K562 (cell line): ENCODE measurements around the gene PRKAR1A. TPM values are rescaled to one million over a fixed set of nuclear protein-coding genes. Genes with fewer than 3 reads are reported as not detected.

Source experiments
- ARNT ChIP-seq, 2 experiments: fragments of 450-650 bp; IDR thresholded peaks; 2 replicates each; pipeline ENCODE4 v1.6.1; 2016; ENCODE audit warnings: mild to moderate bottlenecking in 1 of 2
- CHD4 ChIP-seq: fragments of 200-600 bp; sonication (generic); IDR thresholded peaks from 3 replicates; pipeline ENCODE4 v1.6.1; 2012; ENCODE audit warnings: low read depth, mild to moderate bottlenecking, mixed read lengths, low read length, inconsistent platforms; ENCODE audit not compliant: insufficient read depth, insufficient replicate concordance, poor library complexity, severe bottlenecking
- CLOCK ChIP-seq: fragments of 250-450 bp; sonication (Bioruptor Pico); IDR thresholded peaks from 2 replicates; pipeline ENCODE4 v1.4.0; 2020; ENCODE audit warnings: mild to moderate bottlenecking, moderate library complexity, borderline replicate concordance
- CREB5 ChIP-seq: fragments of 250-450 bp; sonication (Bioruptor Pico); IDR thresholded peaks from 2 replicates; pipeline ENCODE4 v1.5.0; 2020; ENCODE audit warnings: mild to moderate bottlenecking
- ELF2 ChIP-seq: fragments of 250-450 bp; sonication (Bioruptor Pico); IDR thresholded peaks from 2 replicates; pipeline ENCODE4 v1.5.0; 2021; ENCODE audit warnings: mild to moderate bottlenecking
- ELK1 ChIP-seq: sonication (generic); formaldehyde crosslinking; IDR thresholded peaks from 2 replicates; pipeline ENCODE4 v1.8.1; 2022; ENCODE audit warnings: missing genetic modification reagents
- HDAC8 ChIP-seq: fragments of 450-650 bp; IDR thresholded peaks from 2 replicates; pipeline ENCODE4 v1.6.1; 2016; ENCODE audit warnings: mild to moderate bottlenecking, missing genetic modification characterization, moderate library complexity, missing compliant biosample characterization
- HNRNPK ChIP-seq: fragments of 200-400 bp; formaldehyde crosslinking; IDR thresholded peaks from one replicate; pipeline ENCODE4 v1.6.1; 2018; ENCODE audit warnings: mild to moderate bottlenecking, low read depth, low read length; ENCODE audit not compliant: poor library complexity, severe bottlenecking
- KLF1 ChIP-seq: fragments of 450-650 bp; IDR thresholded peaks from 2 replicates; pipeline ENCODE4 v1.6.1; 2016; ENCODE audit warnings: missing genetic modification characterization, missing compliant biosample characterization
- KLF10 ChIP-seq: fragments of 250-450 bp; sonication (Bioruptor Pico); IDR thresholded peaks from 2 replicates; pipeline ENCODE4 v1.6.1; 2021; ENCODE audit warnings: matching md5 sums
- MLX ChIP-seq, 2 experiments: fragments of 450-650 bp in 1 of 2; sonication (generic) in 1 of 2; formaldehyde crosslinking; conservative IDR thresholded peaks; 2 replicates each; pipeline versions ENCODE4 v1.4.0 to v1.8.1; 2020 to 2022; ENCODE audit warnings: mild to moderate bottlenecking in 1 of 2, missing genetic modification reagents in 1 of 2
- POLR2AphosphoS5 ChIP-seq: IDR thresholded peaks from 2 replicates; pipeline ENCODE4 v1.6.1; 2011; ENCODE audit warnings: mild to moderate bottlenecking, low read depth, low read length, moderate library complexity; ENCODE audit not compliant: control insufficient read depth, insufficient read depth
- RFX7 ChIP-seq: fragments of 250-450 bp; sonication (Bioruptor Pico); IDR thresholded peaks from 2 replicates; pipeline ENCODE4 v1.5.1; 2021; ENCODE audit warnings: mild to moderate bottlenecking
- SLC30A9 ChIP-seq: fragments of 250-450 bp; sonication (Bioruptor Pico); IDR thresholded peaks from 2 replicates; pipeline ENCODE4 v1.8.0; 2022; ENCODE audit warnings: mild to moderate bottlenecking, moderate library complexity
- TARDBP ChIP-seq: fragments of 450-650 bp; IDR thresholded peaks from 2 replicates; pipeline ENCODE4 v1.6.1; 2016
- TOE1 ChIP-seq, 2 experiments: fragments of 450-650 bp in 1 of 2; sonication (generic) in 1 of 2; formaldehyde crosslinking in 1 of 2; IDR thresholded peaks; 2 replicates each; pipeline versions ENCODE4 v1.7.1 to v1.8.0; 2016 to 2022; ENCODE audit warnings: borderline replicate concordance in 2 of 2, mild to moderate bottlenecking in 2 of 2, antibody characterized with exemption in 1 of 2, inconsistent platforms in 1 of 2, low read depth in 1 of 2, missing genetic modification reagents in 1 of 2, moderate library complexity in 1 of 2
- U2AF2 ChIP-seq: fragments of 200-400 bp; formaldehyde crosslinking; optimal IDR thresholded peaks from 2 replicates; pipeline ENCODE3; 2017; ENCODE audit warnings: low read depth, mild to moderate bottlenecking, low read length
- ZEB2 ChIP-seq: fragments of 450-650 bp; IDR thresholded peaks from 2 replicates; pipeline ENCODE4 v1.6.1; 2016
- ZSCAN29 ChIP-seq: fragments of 450-650 bp; IDR thresholded peaks from 2 replicates; pipeline ENCODE4 v1.6.1; 2017
- polyA plus RNA-seq, 8 experiments: library from polyadenylated mRNA; depleted of rRNA in 4 of 8; stranded (reverse) in 5 of 8; unstranded in 3 of 8; fragments of >200 nt; fragmentation: Nextera tagmentation in 2 of 8; fragmentation: Illumina TruSeq in 1 of 8; extraction: Ambion mirVana in 2 of 8; extraction: Trizol in 1 of 8; gene quantifications; 2 replicates each; pipeline versions ENCODE4 v1.2.1 to v1.2.3, GENCODE V29; 2011 to 2014; ENCODE audit warnings: inconsistent platforms in 1 of 8, missing spikeins in 1 of 8
- total RNA-seq, 7 experiments: library from RNA; depleted of rRNA in 6 of 7; stranded (reverse); fragments of >200 nt in 6 of 7; fragmentation: Illumina TruSeq in 2 of 7; extraction: Trizol in 2 of 7; gene quantifications; 2 replicates each; pipeline versions ENCODE4 v1.2.1 to v1.2.3, GENCODE V29; 2011 to 2021; ENCODE audit warnings: low replicate concordance in 1 of 7
- TF ChIP-seq, protein P1 (sequence below): fragments of 250-450 bp; sonication (Bioruptor Pico); IDR thresholded peaks from 2 replicates; pipeline ENCODE4 v1.8.0; 2022; ENCODE audit warnings: inconsistent platforms

The PRKAR1A gene
- total and polyA plus RNA-seq, 9 of the 15 experiments (the other 6 are each of a cell fraction or from before 2014, with no cell fraction given) = 15.0 to 95.6 (median 67.5) TPM

DNA sequence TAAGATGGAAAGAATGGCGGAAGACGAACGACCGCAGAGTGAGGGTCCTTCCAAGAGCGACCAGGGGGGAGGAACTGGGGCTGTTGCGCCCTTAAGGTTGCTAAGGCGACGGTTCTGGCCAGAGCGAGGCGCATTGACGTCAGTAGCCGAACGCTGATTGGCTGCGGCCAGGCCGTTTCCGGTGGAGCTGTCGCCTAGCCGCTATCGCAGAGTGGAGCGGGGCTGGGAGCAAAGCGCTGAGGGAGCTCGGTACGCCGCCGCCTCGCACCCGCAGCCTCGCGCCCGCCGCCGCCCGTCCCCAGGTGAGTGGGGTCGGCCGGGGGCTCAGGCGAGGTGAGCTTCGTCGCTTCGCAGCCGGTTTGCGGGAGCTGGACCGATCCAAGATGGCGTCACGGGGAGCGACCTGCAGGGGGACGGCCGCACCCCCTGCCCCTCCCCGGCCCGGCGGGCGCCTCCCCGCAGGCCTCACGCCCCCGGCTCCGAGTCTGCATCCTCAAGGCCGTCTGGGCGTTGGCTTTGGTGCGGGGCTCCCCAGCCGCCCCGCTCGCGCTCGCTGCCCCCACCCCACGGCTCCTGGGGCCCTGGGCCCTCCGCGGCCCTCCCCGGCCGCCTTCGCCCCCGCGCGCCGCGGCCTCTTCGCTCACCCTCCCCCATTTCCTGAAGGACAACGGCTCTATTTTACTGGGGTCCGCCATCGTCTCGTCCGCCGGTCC lies at the start of gene PRKAR1A (continued):
- TF ChIP-seq CLOCK = no peak
- no peak for TF ChIP-seq TARDBP
- TF ChIP-seq ARNT (IDR thresholded peaks at IDR 0.05) = no peak
- TF ChIP-seq HDAC8 (tag) = no peak
- no peak for TF ChIP-seq KLF10 (CRISPR knock-in tag)
- no peak for TF ChIP-seq HNRNPK
- no peak for TF ChIP-seq CREB5 (CRISPR knock-in tag)
- 0 out of 2 replicates have a peak, but pooled peaks have one; percentile 13 for TF ChIP-seq KLF1
- no peak for TF ChIP-seq SLC30A9 (CRISPR knock-in tag)
- no peak for TF ChIP-seq MLX (CRISPR knock-in tag; conservative IDR thresholded peaks at IDR 0.05)
- TF ChIP-seq POLR2AphosphoS5 = peak; percentile 54; the same call in 1 of the 2 replicates
- no peak for TF ChIP-seq CHD4
- no peak for TF ChIP-seq ELK1 (CRISPR knock-in tag)
- no peak for TF ChIP-seq U2AF2
- TF ChIP-seq, protein P1, sequence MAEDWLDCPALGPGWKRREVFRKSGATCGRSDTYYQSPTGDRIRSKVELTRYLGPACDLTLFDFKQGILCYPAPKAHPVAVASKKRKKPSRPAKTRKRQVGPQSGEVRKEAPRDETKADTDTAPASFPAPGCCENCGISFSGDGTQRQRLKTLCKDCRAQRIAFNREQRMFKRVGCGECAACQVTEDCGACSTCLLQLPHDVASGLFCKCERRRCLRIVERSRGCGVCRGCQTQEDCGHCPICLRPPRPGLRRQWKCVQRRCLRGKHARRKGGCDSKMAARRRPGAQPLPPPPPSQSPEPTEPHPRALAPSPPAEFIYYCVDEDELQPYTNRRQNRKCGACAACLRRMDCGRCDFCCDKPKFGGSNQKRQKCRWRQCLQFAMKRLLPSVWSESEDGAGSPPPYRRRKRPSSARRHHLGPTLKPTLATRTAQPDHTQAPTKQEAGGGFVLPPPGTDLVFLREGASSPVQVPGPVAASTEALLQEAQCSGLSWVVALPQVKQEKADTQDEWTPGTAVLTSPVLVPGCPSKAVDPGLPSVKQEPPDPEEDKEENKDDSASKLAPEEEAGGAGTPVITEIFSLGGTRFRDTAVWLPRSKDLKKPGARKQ (CRISPR knock-in tag) = no peak
- TF ChIP-seq ZEB2 = no peak
- TF ChIP-seq ZSCAN29 = no peak
- no peak for TF ChIP-seq ELF2 (CRISPR knock-in tag)
- no peak for TF ChIP-seq RFX7 (CRISPR knock-in tag)
- TF ChIP-seq TOE1 (IDR thresholded peaks at IDR 0.05; ENCODE audit: borderline replicate concordance) = no peak
- no peak for TF ChIP-seq TOE1 (CRISPR knock-in tag; IDR thresholded peaks at IDR 0.05; ENCODE audit: borderline replicate concordance, low read depth)
